IPS DF 4.7 (cell line): Measurements from ENCODE around the gene KRTAP10-2.
"Not testable (repeated sequence)": the region's sequence is repeated elsewhere in the genome, so short reads cannot be mapped to it uniquely, and the experiment has no call there.

Experiments
- DNase-seq: peaks from one replicate; pipeline ENCODE4 v3.0.0-alpha.2; 2013; ENCODE audit warnings: low spot score; ENCODE audit errors: extremely low read depth

KRTAP10-2 gene

DNA sequence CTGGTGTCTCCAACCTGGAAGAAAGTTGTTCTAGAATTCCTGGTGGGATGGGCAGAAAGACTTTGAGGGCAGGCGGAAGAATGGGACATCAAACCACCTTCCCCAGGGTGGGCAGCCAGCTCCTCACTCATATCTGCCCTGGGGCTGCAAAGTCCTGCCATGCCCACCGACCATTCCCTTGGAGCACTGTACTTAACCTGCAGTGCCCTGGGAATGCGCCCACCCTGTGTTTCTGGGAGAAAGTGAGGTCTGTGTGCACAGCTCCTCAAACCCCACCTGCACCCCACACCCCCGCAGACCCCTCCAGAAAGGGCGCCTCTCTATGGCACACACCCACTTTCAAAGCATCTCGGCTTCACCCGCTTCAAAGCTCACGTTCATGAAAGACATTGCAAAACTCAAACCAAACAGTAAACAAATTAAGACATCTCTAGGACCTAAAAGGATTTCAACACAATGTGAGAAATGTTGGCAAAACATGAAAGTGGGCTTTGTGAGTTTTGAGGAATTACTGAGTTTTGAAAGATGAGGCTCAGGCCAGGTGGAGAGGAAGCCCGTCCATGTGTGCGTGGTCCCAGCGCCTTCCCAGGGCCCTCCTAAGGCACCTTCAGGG is 36.5 kb downstream of the KRTAP10-2 start:
- DNase-seq, result no peak

GRCh38 chr21:44514218-44514520 is 37.1 kb downstream of the KRTAP10-2 start:
- DNase-seq, result no peak

- no peak for DNase-seq
Measured at GRCh38 chr21:44513389-44514217, 37.7 kb downstream of the KRTAP10-2 start.

- no peak for DNase-seq
Measured at GRCh38 chr21:44512496-44513388, 38.6 kb downstream of the KRTAP10-2 start.

DNA sequence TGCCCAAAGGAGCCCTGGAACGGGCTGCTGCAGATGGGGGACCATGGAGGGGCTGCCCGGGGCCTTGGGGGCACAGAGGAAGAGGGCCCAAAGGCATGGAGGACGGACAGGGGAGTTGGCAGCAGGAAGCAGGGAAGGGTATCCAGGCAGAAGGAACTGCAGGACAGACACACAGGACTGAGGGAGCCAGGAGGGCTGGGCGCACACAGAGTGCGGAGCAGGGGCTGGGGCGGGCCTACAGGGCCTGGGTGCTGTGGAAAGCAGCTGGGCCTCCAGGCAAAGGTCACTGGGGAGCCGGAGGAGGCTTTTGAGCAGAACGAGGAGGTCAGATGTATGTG is 39.4 kb downstream of the KRTAP10-2 start:
- DNase-seq, result no peak

DNA sequence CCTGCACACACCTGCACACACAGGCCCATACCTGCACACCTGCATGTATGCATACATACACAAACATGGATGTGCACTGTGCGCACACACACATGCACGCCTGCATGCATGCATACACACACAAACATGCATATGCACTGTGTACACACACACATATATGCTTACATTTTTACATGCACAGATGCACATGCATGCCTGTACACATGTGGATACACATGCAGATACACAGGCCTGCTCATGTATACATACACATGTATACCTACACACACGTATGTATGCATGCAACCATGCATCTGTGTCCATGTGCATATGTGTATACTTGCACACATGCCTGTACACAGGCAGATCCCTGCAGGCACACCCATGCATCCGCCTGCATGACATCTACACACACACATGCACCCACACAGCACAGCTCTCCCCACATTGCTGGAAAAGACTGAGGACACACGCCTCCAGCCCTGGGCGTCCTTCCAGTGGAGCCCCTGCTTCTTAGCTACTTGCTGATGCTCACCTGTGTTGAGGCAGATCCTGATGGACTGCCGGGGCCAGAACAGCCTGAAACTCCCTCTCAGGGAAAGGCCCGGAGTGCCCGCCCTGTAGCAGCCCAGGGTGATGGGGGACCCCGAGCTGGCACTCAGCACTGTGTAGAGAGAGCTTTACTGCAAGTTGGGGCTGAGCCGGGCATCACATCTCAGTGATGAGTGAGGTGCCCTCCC is 39.9 kb downstream of the KRTAP10-2 start:
- DNase-seq, result no peak

DNA sequence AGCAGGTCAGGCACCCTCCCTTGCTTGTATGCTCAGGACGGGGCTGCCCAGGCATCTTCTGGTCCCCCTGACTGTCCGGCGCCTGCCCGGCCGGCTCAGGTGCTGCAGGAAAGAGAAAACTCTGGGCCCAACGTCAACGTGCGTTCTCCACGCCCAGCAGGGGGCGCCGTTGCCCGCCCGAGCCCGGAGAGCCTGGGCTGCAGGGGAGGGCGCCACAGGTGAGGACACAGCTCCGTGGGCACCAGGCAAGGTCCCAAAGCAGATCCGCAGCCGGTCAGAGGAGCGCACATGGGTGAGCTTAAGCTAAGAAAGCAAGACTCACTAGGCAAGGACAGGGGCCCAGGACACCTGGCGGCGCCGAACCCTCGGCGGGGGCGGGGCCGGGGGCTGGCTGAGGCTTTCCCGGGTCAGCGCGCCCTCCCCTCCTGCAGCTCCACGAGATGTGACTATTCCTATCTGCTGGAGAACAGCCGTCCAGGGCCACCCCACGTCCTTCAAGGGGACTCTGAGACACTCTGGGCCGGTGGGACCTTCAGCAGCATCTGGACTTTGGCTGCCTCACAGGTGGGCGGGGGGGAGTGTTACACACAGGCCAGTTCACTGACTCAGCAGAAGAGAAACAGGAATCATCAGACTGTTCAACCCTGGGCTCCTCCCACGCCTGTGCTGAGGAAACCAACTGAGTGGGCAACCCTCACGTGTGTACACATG is 40.6 kb downstream of the KRTAP10-2 start:
- DNase-seq, result peak; percentile 33

- DNase-seq, result no peak
Measured at GRCh38 chr21:44510109-44510507, 41.2 kb downstream of the KRTAP10-2 start.

GRCh38 chr21:44509539-44509938 is 41.8 kb downstream of the KRTAP10-2 start:
- no peak for DNase-seq

- no peak for DNase-seq
Measured at GRCh38 chr21:44508711-44509445, 42.4 kb downstream of the KRTAP10-2 start.

- no peak for DNase-seq
Measured at GRCh38 chr21:44508426-44508710, 42.9 kb downstream of the KRTAP10-2 start.

- no peak for DNase-seq
Measured at GRCh38 chr21:44507673-44508425, 43.5 kb downstream of the KRTAP10-2 start.

GRCh38 chr21:44506279-44507255 is 44.7 kb downstream of the KRTAP10-2 start:
- DNase-seq, result no peak

DNA sequence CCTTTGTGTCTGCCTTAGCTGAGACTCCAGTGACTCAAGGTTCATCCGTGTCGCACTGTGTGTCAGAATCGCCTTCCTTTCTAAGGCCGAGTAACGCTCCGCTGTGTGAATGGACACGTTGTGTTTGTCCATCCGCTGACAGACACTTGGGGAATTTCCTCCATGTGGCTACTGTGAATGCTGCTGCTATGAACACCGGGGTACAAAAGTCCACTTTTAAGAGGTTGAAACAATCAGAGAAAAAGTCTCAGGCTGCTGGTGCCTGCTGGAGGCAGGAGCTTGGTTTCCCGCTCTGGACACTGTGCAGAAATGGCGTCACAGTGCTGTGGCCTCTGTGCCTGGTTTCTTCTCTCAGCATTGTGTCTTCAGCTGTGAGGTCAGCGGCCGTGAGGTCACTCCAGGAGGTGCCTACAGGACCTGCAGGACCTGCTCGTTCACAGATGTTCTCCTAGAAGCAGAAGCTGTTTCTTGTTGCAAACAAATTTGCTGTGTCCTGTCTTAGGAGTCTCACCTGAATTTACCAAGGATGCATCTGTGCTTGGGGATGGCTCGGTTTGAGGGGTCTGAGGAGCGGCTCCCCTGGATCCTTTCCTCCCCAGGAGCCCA is 45.5 kb downstream of the KRTAP10-2 start:
- no peak for DNase-seq

- no peak for DNase-seq
Measured at GRCh38 chr21:44503901-44504399, 47.4 kb downstream of the KRTAP10-2 start.

DNA sequence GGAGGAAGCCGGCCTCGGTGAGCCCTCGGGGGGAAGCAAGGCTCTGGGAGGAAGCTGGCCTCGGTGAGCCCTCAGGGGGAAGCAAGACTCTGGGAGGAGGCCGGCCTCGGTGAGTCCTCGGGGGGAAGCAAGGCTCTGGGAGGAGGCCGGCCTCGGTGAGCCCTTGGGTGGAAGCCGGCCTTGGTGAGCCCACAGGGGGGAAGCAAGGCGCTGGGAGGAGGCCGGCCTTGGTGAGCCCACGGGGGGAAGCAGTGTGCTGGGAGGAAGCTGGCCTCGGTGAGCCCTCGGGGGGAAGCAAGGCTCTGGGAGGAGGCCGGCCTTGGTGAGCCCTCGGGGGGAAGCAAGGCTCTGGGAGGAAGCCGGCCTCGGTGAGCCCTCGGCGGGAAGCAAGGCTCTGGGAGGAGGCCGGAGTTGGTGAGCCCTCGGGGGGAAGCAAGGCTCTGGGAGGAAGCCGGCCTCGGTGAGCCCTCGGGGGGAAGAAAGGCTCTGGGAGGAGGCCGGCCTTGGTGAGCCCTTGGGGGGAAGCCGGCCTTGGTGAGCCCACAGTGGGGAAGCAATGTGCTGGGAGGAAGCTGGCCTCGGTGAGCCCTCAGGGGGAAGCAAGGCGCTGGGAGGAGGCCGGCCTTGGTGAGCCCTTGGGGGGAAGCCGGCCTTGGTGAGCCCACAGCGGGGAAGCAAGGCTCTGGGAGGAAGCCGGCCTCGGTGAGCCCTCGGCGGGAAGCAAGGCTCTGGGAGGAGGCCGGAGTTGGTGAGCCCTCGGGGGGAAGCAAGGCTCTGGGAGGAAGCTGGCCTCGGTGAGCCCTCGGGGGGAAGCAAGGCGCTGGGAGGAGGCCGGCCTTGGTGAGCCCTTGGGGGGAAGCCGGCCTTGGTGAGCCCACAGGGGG is 48.1 kb downstream of the KRTAP10-2 start:
- not testable (repeated sequence) for DNase-seq
